Calu3 (cell line): ENCODE measurements around the gene SPRR5. TPM values are rescaled to one million over a fixed set of nuclear protein-coding genes. Genes with fewer than 3 reads are reported as not detected.

ENCODE experiments used
- BruUV-seq: library from RNA; stranded (reverse); fragments of 400-500 nt; replicated peaks from 2 replicates; lab custom pipeline; 2021; lab: Mats Ljungman, UMichigan
- CTCF ChIA-PET: fragments of 300-600 bp; sonication (Branson Sonifier 250); formaldehyde crosslinking; loops from one replicate; lab custom pipeline; 2022; ENCODE audit warnings: antibody characterized with exemption; lab: Charles Lee
- DNase-seq: peaks from one replicate; pipeline ENCODE4 v3.0.0; 2022
- H3K27ac Mint-ChIP-seq: one replicate; pipeline ENCODE4 v1.8.0; 2022; ENCODE audit warnings: mixed read lengths; ENCODE audit not compliant: unreplicated experiment
- H3K27me3 Mint-ChIP-seq: one replicate; pipeline ENCODE4 v1.8.0; 2022; ENCODE audit warnings: mixed read lengths; ENCODE audit not compliant: unreplicated experiment
- H3K36me3 Mint-ChIP-seq: one replicate; pipeline ENCODE4 v1.8.0; 2022; ENCODE audit warnings: mild to moderate bottlenecking, moderate library complexity, mixed read lengths; ENCODE audit not compliant: insufficient read depth, unreplicated experiment
- H3K4me1 Mint-ChIP-seq: one replicate; pipeline ENCODE4 v1.8.0; 2022; ENCODE audit warnings: mild to moderate bottlenecking, low read depth, mixed read lengths; ENCODE audit not compliant: unreplicated experiment
- H3K4me3 Mint-ChIP-seq: one replicate; pipeline ENCODE4 v1.8.0; 2022; ENCODE audit warnings: mild to moderate bottlenecking, low read depth, moderate library complexity, mixed read lengths; ENCODE audit not compliant: unreplicated experiment
- H3K9me3 Mint-ChIP-seq: one replicate; pipeline ENCODE4 v1.8.0; 2022; ENCODE audit warnings: low read depth, mixed read lengths; ENCODE audit not compliant: unreplicated experiment
- CTCF ChIP-seq: fragments of 200-600 bp; IDR thresholded peaks from one replicate; pipeline ENCODE4 v1.8.0; 2022; ENCODE audit warnings: antibody characterized with exemption; ENCODE audit not compliant: unreplicated experiment
- intact Hi-C: fragments of 100-400 bp; cut with micrococcal nuclease; formaldehyde crosslinking; loops from one replicate; pipeline ENCODE4 v1.10.0; 2022; ENCODE audit not compliant: unreplicated experiment
- total RNA-seq: library from RNA; stranded (reverse); gene quantifications from 2 replicates; pipeline ENCODE4 v1.2.3, GENCODE V29; 2022

Gene SPRR5
- total RNA-seq, 1 experiment from 2014 or later, result not detected

- CTCF ChIA-PET, result no interaction called here
- no peak for TF ChIP-seq CTCF
- H3K9me3 Mint-ChIP-seq, result peaks cover 4% of the 10 kb centered on the region
- H3K27ac Mint-ChIP-seq, result no peak overlapping the region
- no peak for DNase-seq
- H3K4me1 Mint-ChIP-seq, result peaks cover 13% of the 10 kb centered on the region
- H3K36me3 Mint-ChIP-seq, result peaks cover 4% of the 10 kb centered on the region
- BruUV-seq, result no TSS peak
- H3K27me3 Mint-ChIP-seq, result no peaks in the 10 kb centered on the region
- H3K4me3 Mint-ChIP-seq, result no peak overlapping the region
- intact Hi-C loops, result no loop called here
These were observed 18.8 kb downstream of the SPRR5 start for GRCh38 chr1:152965853-152966252.

- BruUV-seq, result no TSS peak
- H3K4me1 Mint-ChIP-seq, result peaks cover 13% of the 10 kb centered on the region
- CTCF ChIA-PET, result interaction anchor here (0.6 to 1.9 kb wide), 10 partner anchors 9 to 253 kb away, joined by 3 to 10 read pairs (median 3); no protein-coding TSS in a partner anchor
- intact Hi-C loops, result no loop called here
- H3K27ac Mint-ChIP-seq, result peak overlapping the region; percentile 64
- H3K9me3 Mint-ChIP-seq, result peaks cover 4% of the 10 kb centered on the region
- no peak for TF ChIP-seq CTCF
- H3K4me3 Mint-ChIP-seq, result no peak overlapping the region
- H3K36me3 Mint-ChIP-seq, result peaks cover 4% of the 10 kb centered on the region
- peak; percentile 69 for DNase-seq
- H3K27me3 Mint-ChIP-seq, result no peaks in the 10 kb centered on the region
These were observed 20.2 kb downstream of the SPRR5 start for GRCh38 chr1:152967201-152967600.

GRCh38 chr1:152968248-152968647, 21.2 kb downstream of the SPRR5 start:
- peaks cover 4% of the 10 kb centered on the region for H3K36me3 Mint-ChIP-seq
- H3K4me3 Mint-ChIP-seq, result no peak overlapping the region
- DNase-seq, result no peak
- H3K27me3 Mint-ChIP-seq, result no peaks in the 10 kb centered on the region
- no peak for TF ChIP-seq CTCF
- CTCF ChIA-PET, result interaction anchor here (1.9 kb wide), 1 partner anchor 224 kb away, joined by 10 read pairs; no protein-coding TSS in a partner anchor
- peaks cover 6% of the 10 kb centered on the region for H3K9me3 Mint-ChIP-seq
- H3K27ac Mint-ChIP-seq, result no peak overlapping the region
- peaks cover 13% of the 10 kb centered on the region for H3K4me1 Mint-ChIP-seq
- intact Hi-C loops, result no loop called here
- no TSS peak for BruUV-seq

GRCh38 chr1:152969036-152969435, 22.0 kb downstream of the SPRR5 start:
- TF ChIP-seq CTCF, result no peak
- DNase-seq, result no peak
- Mint-ChIP-seq H3K27me3 (no peaks in the 10 kb centered on the region), H3K4me1 (peaks cover 13% of the 10 kb centered on the region), H3K4me3 (no peak overlapping the region), H3K9me3 (peaks cover 2% of the 10 kb centered on the region), H3K27ac (no peak overlapping the region), H3K36me3 (peaks cover 4% of the 10 kb centered on the region)
- intact Hi-C loops, result no loop called here
- BruUV-seq, result no TSS peak
- CTCF ChIA-PET, result no interaction called here
